Measurements from ENCODE around the gene FAM181A. TPM values are rescaled to one million over a fixed set of nuclear protein-coding genes. Genes with fewer than 3 reads are reported as not detected.

The FAM181A gene
- total and polyA plus RNA-seq, 9 of the 15 experiments (the other 6 are each of a cell fraction or from before 2014, with no cell fraction given): not detected

GRCh38 chr14:93935213-93935612 lies 8.1 kb downstream of the FAM181A start:
- FAIRE-seq: no peak
- DNase-seq (ENCODE audit: extremely low read depth in 1 of 4, low spot score in 3 of 4): no peak
- TF ChIP-seq ZNF24 (IDR thresholded peaks at IDR 0.05): peak; percentile 58; the same call in 1 of the 2 replicates
- no peak for TF ChIP-seq SMC3 (conservative IDR thresholded peaks at IDR 0.05; ENCODE audit: insufficient read depth, low read depth, low read length)
- no peak for ATAC-seq
- ChIA-PET CTCF (ENCODE audit: low intra/inter-chr PET ratio) (no interaction called here), POLR2A (interaction anchor here (0.7 kb wide), 1 partner anchor 10 kb away, joined by 3 read pairs; no protein-coding TSS in a partner anchor)
- H3K9ac ChIP-seq (ENCODE audit: insufficient read depth in 1 of 2, low read depth in 2 of 2, low read length in 2 of 2): no peak overlapping the region
- H3K36me3 ChIP-seq (ENCODE audit: control insufficient read depth, insufficient read depth, low read length): no peaks in the 10 kb centered on the region
- no peak overlapping the region for H3K4me3 ChIP-seq
- no peaks in the 10 kb centered on the region for H3K9me1 ChIP-seq (ENCODE audit: control insufficient read depth, insufficient read depth, low read length)
- in situ Hi-C loops (cut with MboI) (no loop called here), intact Hi-C loops (cut with micrococcal nuclease) (loop anchor here (5.0 kb wide), 1 partner anchor 67 kb away; no protein-coding TSS in a partner anchor)
- peaks cover 0 to 10% of the 10 kb centered on the region in 2 experiments; a peak in 1 of 5 replicates for H3K27me3 ChIP-seq (ENCODE audit: control insufficient read depth in 2 of 2, insufficient read depth in 2 of 2, low read length in 2 of 2)
- H4K20me1 ChIP-seq (replicated peaks; ENCODE audit: control insufficient read depth, insufficient read depth, low read length): no peaks in the 10 kb centered on the region
- H3K4me1 ChIP-seq (replicated peaks in 1 of 2; ENCODE audit: control insufficient read depth in 2 of 2, insufficient read depth in 2 of 2, low read length in 2 of 2): 0 out of 5 replicates have a peak, but pooled peaks cover 0 to 2% of the 10 kb centered on the region in 2 experiments
- 0% methylated on average over 4 of the region's 8 CpGs for WGBS (ENCODE audit: insufficient coverage, low coverage, missing lambda C conversion rate)
- H2AFZ ChIP-seq (ENCODE audit: low read depth, low read length): no peak overlapping the region
- H3K4me2 ChIP-seq (ENCODE audit: insufficient read depth, low read length): no peak overlapping the region
- no peaks in the 10 kb centered on the region for H3K9me3 ChIP-seq (replicated peaks; ENCODE audit: control insufficient read depth, insufficient read depth, low read depth, low read length)
- H3K27ac ChIP-seq (ENCODE audit: extremely low read depth, low read depth, low read length): no peak overlapping the region
- BruUV-seq (replicated peaks): no TSS peak
- no peaks in the 10 kb centered on the region for H3K79me2 ChIP-seq (ENCODE audit: control insufficient read depth, insufficient read depth, low read length)

GRCh38 chr14:93936245-93936644 lies 9.1 kb downstream of the FAM181A start:
- in situ Hi-C loops (cut with MboI): no loop called here
- POLR2A ChIA-PET: interaction anchor here (0.6 kb wide), 1 partner anchor 73 kb away, joined by 3 read pairs; no protein-coding TSS in a partner anchor
- TF ChIP-seq ZNF740 (CRISPR knock-in tag; IDR thresholded peaks at IDR 0.05) (no peak), ZNF740 (tag; IDR thresholded peaks at IDR 0.05) (no peak)

More at GRCh38 chr14:93936245-93936644, 9.1 kb downstream of the FAM181A start:
- Histone ChIP-seq H3K36me3 (ENCODE audit: control insufficient read depth, insufficient read depth, low read length) (no peaks in the 10 kb centered on the region), H2AFZ (ENCODE audit: low read depth, low read length) (no peak overlapping the region), H3K9me1 (ENCODE audit: control insufficient read depth, insufficient read depth, low read length) (no peaks in the 10 kb centered on the region), H3K9me3 (replicated peaks; ENCODE audit: control insufficient read depth, insufficient read depth, low read depth, low read length) (no peaks in the 10 kb centered on the region), H3K27ac (ENCODE audit: extremely low read depth, low read depth, low read length) (no peak overlapping the region), H3K4me3 (no peak overlapping the region), H3K9ac (ENCODE audit: insufficient read depth in 1 of 2, low read depth in 2 of 2, low read length in 2 of 2) (no peak overlapping the region), H3K79me2 (ENCODE audit: control insufficient read depth, insufficient read depth, low read length) (no peaks in the 10 kb centered on the region), H3K27me3 (ENCODE audit: control insufficient read depth in 2 of 2, insufficient read depth in 2 of 2, low read length in 2 of 2) (peaks cover 0 to 10% of the 10 kb centered on the region in 2 experiments; a peak in 1 of 5 replicates), H4K20me1 (replicated peaks; ENCODE audit: control insufficient read depth, insufficient read depth, low read length) (no peaks in the 10 kb centered on the region), H3K4me2 (ENCODE audit: insufficient read depth, low read length) (no peak overlapping the region), H3K4me1 (replicated peaks in 1 of 2; ENCODE audit: control insufficient read depth in 2 of 2, insufficient read depth in 2 of 2, low read length in 2 of 2) (0 out of 5 replicates have a peak, but pooled peaks cover 0 to 2% of the 10 kb centered on the region in 2 experiments)
- DNase-seq (ENCODE audit: extremely low read depth in 1 of 4, low spot score in 3 of 4): peak; percentile 15 to 33 (median 22)
- CTCF ChIA-PET (ENCODE audit: low intra/inter-chr PET ratio): no interaction called here
- peak; percentile 81 for ATAC-seq
- BruUV-seq (replicated peaks): no TSS peak
- WGBS (ENCODE audit: insufficient coverage, low coverage, missing lambda C conversion rate): 0% methylated on average over 5 of the region's 5 CpGs
- intact Hi-C loops (cut with micrococcal nuclease): loop anchor here (5.0 kb wide), 1 partner anchor 66 kb away; no protein-coding TSS in a partner anchor
- FAIRE-seq: no peak
